ENCODE measurements around the gene COA7.

The COA7 gene

GRCh38 chr1:52654063-52654462, 44.1 kb downstream of the COA7 start:
- DNase-seq (ENCODE audit: low read depth) = no peak
- no peak for TF ChIP-seq CTCF (IDR thresholded peaks at IDR 0.05; ENCODE audit: insufficient read depth, low read depth, low read length, missing control alignments)
- no peak overlapping the region for H3K4me3 ChIP-seq (ENCODE audit: low read length)

- TF ChIP-seq CTCF (IDR thresholded peaks at IDR 0.05; ENCODE audit: insufficient read depth, low read depth, low read length, missing control alignments) = no peak
- H3K4me3 ChIP-seq (ENCODE audit: low read length) = no peak overlapping the region
- DNase-seq (ENCODE audit: low read depth) = no peak
Measured at GRCh38 chr1:52653207-52653849, 44.8 kb downstream of the COA7 start.

GRCh38 chr1:52651904-52652303, 46.2 kb downstream of the COA7 start:
- TF ChIP-seq CTCF (IDR thresholded peaks at IDR 0.05; ENCODE audit: insufficient read depth, low read depth, low read length, missing control alignments) = no peak
- DNase-seq (ENCODE audit: low read depth) = no peak
- H3K4me3 ChIP-seq (ENCODE audit: low read length) = no peak overlapping the region

GRCh38 chr1:52645261-52645660, 52.9 kb downstream of the COA7 start:
- no peak overlapping the region for H3K4me3 ChIP-seq (ENCODE audit: low read length)
- no peak for DNase-seq (ENCODE audit: low read depth)
- no peak for TF ChIP-seq CTCF (IDR thresholded peaks at IDR 0.05; ENCODE audit: insufficient read depth, low read depth, low read length, missing control alignments)

GRCh38 chr1:52641307-52641706, 56.8 kb downstream of the COA7 start:
- TF ChIP-seq CTCF (IDR thresholded peaks at IDR 0.05; ENCODE audit: insufficient read depth, low read depth, low read length, missing control alignments) = no peak
- DNase-seq (ENCODE audit: low read depth) = no peak
- no peak overlapping the region for H3K4me3 ChIP-seq (ENCODE audit: low read length)

- no peak overlapping the region for H3K4me3 ChIP-seq (ENCODE audit: low read length)
- no peak for TF ChIP-seq CTCF (IDR thresholded peaks at IDR 0.05; ENCODE audit: insufficient read depth, low read depth, low read length, missing control alignments)
- DNase-seq (ENCODE audit: low read depth) = no peak
Measured at GRCh38 chr1:52640697-52641096, 57.5 kb downstream of the COA7 start.

GRCh38 chr1:52637946-52638345, 60.2 kb downstream of the COA7 start:
- no peak overlapping the region for H3K4me3 ChIP-seq (ENCODE audit: low read length)
- DNase-seq (ENCODE audit: low read depth) = no peak
- no peak for TF ChIP-seq CTCF (IDR thresholded peaks at IDR 0.05; ENCODE audit: insufficient read depth, low read depth, low read length, missing control alignments)
